Adrenal gland (tissue), 12 donors: ENCODE data around the gene HIRA. TPM values are rescaled to one million over a fixed set of nuclear protein-coding genes. Genes with fewer than 3 reads are reported as not detected.
A peak's percentile ranks its signal among the peaks of the same experiment; 100 is the strongest.

Experiments used
- DNase-seq, 7 donors: peaks; one replicate each; pipeline ENCODE4 v3.0.0-alpha.2; 2019 to 2020
- H3K27ac ChIP-seq, 5 donors: fragments of 200-600 bp; sonication (generic) in 4 of 5; 1 replicate in 3 of 5; 2 replicates in 2 of 5; pipeline versions ENCODE4 v1.5.1 to v1.8.0; 2016 to 2020; ENCODE audit warnings: mild to moderate bottlenecking in 1 of 5
- H3K27me3 ChIP-seq: fragments of 200-600 bp; 2 replicates; pipeline ENCODE4 v1.8.0; 2021
- H3K36me3 ChIP-seq, 2 donors: fragments of 200-600 bp; replicated peaks in 1 of 2; 1 replicate in 1 of 2; 2 replicates in 1 of 2; pipeline versions ENCODE4 v1.5.1 to v1.8.0; 2018 to 2022
- H3K4me1 ChIP-seq, 2 donors: fragments of 200-600 bp; replicated peaks in 1 of 2; 1 replicate in 1 of 2; 2 replicates in 1 of 2; pipeline versions ENCODE4 v1.5.1 to v1.8.0; 2018 to 2021
- H3K4me3 ChIP-seq, 4 donors: fragments of 200-600 bp; sonication (generic) in 3 of 4; one replicate each; pipeline ENCODE4 v1.5.1; 2016 to 2018
- H3K9me3 ChIP-seq, 3 donors: fragments of 200-600 bp; sonication (generic) in 1 of 3; replicated peaks in 1 of 3; 1 replicate in 2 of 3; 2 replicates in 1 of 3; pipeline versions ENCODE4 v1.5.1 to v1.8.0; 2016 to 2021
- CTCF ChIP-seq, 6 experiments: fragments of 450-650 bp in 4 of 6; fragments of 200-600 bp in 2 of 6; sonication (generic) in 1 of 6; IDR thresholded peaks; 1 replicate in 5 of 6; 2 replicates in 1 of 6; pipeline versions ENCODE4 v1.5.1 to v1.8.0; 2016 to 2021; ENCODE audit warnings: antibody characterized with exemption in 6 of 6, mild to moderate bottlenecking in 2 of 6, moderate library complexity in 1 of 6
- POLR2A ChIP-seq, 2 donors: fragments of 450-650 bp; IDR thresholded peaks; one replicate each; pipeline ENCODE4 v1.6.1; 2017; ENCODE audit warnings: antibody characterized with exemption in 2 of 2, mild to moderate bottlenecking in 2 of 2, moderate library complexity in 1 of 2
- WGBS, 4 donors: extraction: QIAGEN DNeasy Blood & Tissue Kit in 2 of 4; methylation state at CpG; one replicate each; pipeline versions ENCODE4 v1.1.5 to v1.1.7; 2013 to 2017; 5-methylcytosine and 5-hydroxymethylcytosine counted together
- intact Hi-C, 2 donors: fragments of 100-400 bp; cut with DNase I; formaldehyde crosslinking; loops; one replicate each; pipeline versions ENCODE4 v1.14.1 to v1.15.0; 2022 to 2023
- polyA plus RNA-seq, 3 donors: library from polyadenylated mRNA; stranded (reverse); fragments of 200-250 nt in 2 of 3; fragments of 350-450 nt in 1 of 3; fragmentation: Illumina TruSeq in 1 of 3; extraction: RNeasy Lipid Tissue Mini Kit (QIAGEN cat#74804) in 1 of 3; gene quantifications; one replicate each; pipeline ENCODE4 v1.2.3, GENCODE V29; 2013 to 2014
- total RNA-seq, 9 donors: library from RNA; depleted of rRNA in 4 of 9; stranded (reverse); fragments of >200 nt in 4 of 9; fragments of 120-200 nt in 1 of 9; fragmentation: NEBNext Ultra II Directional in 1 of 9; extraction: Animal tissue kit (Norgen Biotek cat#: 25700) in 1 of 9; gene quantifications; one replicate each; pipeline versions ENCODE4 v1.1.0 to v1.2.4, GENCODE V29; 2013 to 2023
- donor health status: healthy with polysubstance abuse.
- donor health status: Bipolar disorder and iron deficiency.
- donor health status: DM: yes; HTN: yes; CAD: no.
- donor health status: DM: no; HTN: no; CAD: no.
- donor health status: DM: no; HTN: no; CAD: no.
- donor health status: DM: yes; HTN: yes; CAD: no.

The HIRA gene
- total and polyA plus RNA-seq, 12 donors, result 8.4 to 47.8 (median 20.8) TPM

- H3K36me3 ChIP-seq, result peaks cover 0 to 81% of the 10 kb centered on the region in 2 donors
- H3K4me1 ChIP-seq, result no peaks in the 10 kb centered on the region
- H3K9me3 ChIP-seq, result no peaks in the 10 kb centered on the region
- DNase-seq, result peak in 1 of 7 donors; percentile 62
- H3K27ac ChIP-seq, result peak overlapping the region in 1 of 5 donors; percentile 23
- TF ChIP-seq CTCF (IDR thresholded peaks at IDR 0.05) (no peak), POLR2A (IDR thresholded peaks at IDR 0.05) (no peak)
- 68 to 79% (median 77%) methylated on average over 7 of the region's 7 CpGs for WGBS, 4 donors
- intact Hi-C loops, result no loop called here
- no peak overlapping the region for H3K4me3 ChIP-seq
- H3K27me3 ChIP-seq, result no peaks in the 10 kb centered on the region
These were observed 32.2 kb upstream of the HIRA start for GRCh38 chr22:19463491-19464469.

DNA sequence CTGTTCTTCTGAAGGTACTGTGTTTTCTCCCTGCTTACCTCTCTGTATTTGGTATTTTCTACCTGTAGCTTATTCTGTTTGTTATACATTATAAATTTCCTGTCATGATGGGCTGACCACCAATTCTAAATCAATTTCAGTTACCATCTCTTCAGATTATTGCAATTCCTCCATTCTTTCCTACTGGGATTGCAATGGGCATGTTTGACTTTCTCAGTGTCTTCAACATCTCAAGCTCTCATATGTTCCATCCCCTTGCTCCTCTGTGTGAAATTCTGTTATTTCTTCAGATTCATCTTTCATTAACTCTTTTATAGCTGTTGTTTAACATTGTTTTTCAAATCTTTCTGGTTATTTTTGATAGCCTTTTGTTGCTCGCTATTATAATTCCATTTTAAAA, 31.5 kb upstream of the HIRA start:
- Histone ChIP-seq H3K9me3 (no peaks in the 10 kb centered on the region), H3K4me3 (no peak overlapping the region), H3K27ac (peak overlapping the region in 1 of 5 donors; percentile 23), H3K27me3 (no peaks in the 10 kb centered on the region), H3K36me3 (peaks cover 0 to 79% of the 10 kb centered on the region in 2 donors), H3K4me1 (no peaks in the 10 kb centered on the region)
- intact Hi-C loops, result no loop called here
- WGBS, 4 donors, result 90 to 99% (median 96%) methylated on average over 1 of the region's 1 CpG
- DNase-seq, result no peak
- TF ChIP-seq CTCF (IDR thresholded peaks at IDR 0.05) (no peak), POLR2A (IDR thresholded peaks at IDR 0.05) (no peak)

GRCh38 chr22:19461506-19461905, 30.0 kb upstream of the HIRA start:
- Histone ChIP-seq H3K27ac (no peak overlapping the region), H3K4me1 (no peaks in the 10 kb centered on the region), H3K4me3 (no peak overlapping the region), H3K27me3 (no peaks in the 10 kb centered on the region), H3K9me3 (no peaks in the 10 kb centered on the region), H3K36me3 (peaks cover 0 to 77% of the 10 kb centered on the region in 2 donors)
- intact Hi-C loops, result no loop called here
- DNase-seq, result no peak
- no peak for TF ChIP-seq CTCF (IDR thresholded peaks at IDR 0.05)
- 73 to 94% (median 90%) methylated on average over 1 of the region's 1 CpG for WGBS, 4 donors

DNA sequence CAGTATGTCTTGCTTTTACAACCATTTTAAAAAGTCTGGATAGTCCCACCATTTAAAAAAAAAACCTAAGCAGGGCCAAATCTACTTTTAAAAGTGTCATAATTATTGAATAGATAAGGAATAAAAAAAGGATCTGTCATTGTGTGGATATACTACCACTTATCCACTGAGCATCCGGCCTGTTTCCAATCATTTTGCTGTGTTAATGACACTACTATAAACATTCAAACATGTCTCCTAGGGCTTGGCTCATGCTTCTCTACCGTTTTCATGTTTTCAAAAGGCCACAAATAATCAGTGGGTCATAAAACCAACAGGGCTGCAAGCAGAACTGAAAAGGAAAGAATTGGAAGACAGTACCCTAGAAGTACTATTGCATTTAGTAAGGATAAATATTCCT, 28.5 kb upstream of the HIRA start:
- Histone ChIP-seq H3K9me3 (no peaks in the 10 kb centered on the region), H3K4me3 (no peak overlapping the region), H3K27ac (no peak overlapping the region), H3K36me3 (peaks cover 0 to 77% of the 10 kb centered on the region in 2 donors), H3K4me1 (no peaks in the 10 kb centered on the region), H3K27me3 (no peaks in the 10 kb centered on the region)
- WGBS, 4 donors, result 67 to 82% (median 80%) methylated on average over 2 of the region's 2 CpGs
- DNase-seq, result no peak
- no peak for TF ChIP-seq POLR2A (IDR thresholded peaks at IDR 0.05)
- intact Hi-C loops, result no loop called here
